HepG2 (cell line): ENCODE results near the gene PEX5L. TPM values are rescaled to one million over a fixed set of nuclear protein-coding genes. Genes with fewer than 3 reads are reported as not detected.

Experiments used
- ATAC-seq: fragments of 200-7000 bp; cut with Tn5 transposase; 3 replicates; pipeline ENCODE4 v1.9.1; 2020; ENCODE audit warnings: mild to moderate bottlenecking, moderate library complexity
- BruUV-seq: library from RNA; stranded (reverse); fragments of 400-500 nt; replicated peaks from 2 replicates; lab custom pipeline; 2021; lab: Mats Ljungman, UMichigan
- CTCF ChIA-PET: fragments of 300-600 bp; formaldehyde crosslinking; extraction: SDS; loops from one replicate; lab custom pipeline; 2021; ENCODE audit warnings: low total read pairs, inconsistent platforms, low intra/inter-chr PET ratio; lab: Yijun Ruan, JAX
- POLR2A ChIA-PET: fragments of 350-600 bp; sonication (Branson Sonifier 250); formaldehyde crosslinking; loops from one replicate; lab custom pipeline; 2020; ENCODE audit warnings: antibody characterized with exemption, inconsistent platforms; lab: Yijun Ruan, JAX
- DNase-seq: peaks from one replicate; pipeline ENCODE4 v3.0.0-alpha.2; 2015; ENCODE audit warnings: low spot score
- FAIRE-seq: peaks from 3 replicates; lab custom pipeline; 2011; peaks lifted over from hg19 to GRCh38; lab: Jason Lieb, UNC
- H2AFZ ChIP-seq: one replicate; pipeline ENCODE4 v1.6.1; 2011; ENCODE audit warnings: low read length, inconsistent platforms
- H3K27ac ChIP-seq: fragments of 300-600 bp; 3 replicates; pipeline ENCODE4 v1.8.0; 2011; ENCODE audit warnings: mixed run types, mild to moderate bottlenecking, mixed read lengths, low read length, inconsistent platforms; ENCODE audit not compliant: insufficient read depth; ENCODE audit errors: extremely low read length
- H3K27me3 ChIP-seq, 2 experiments: fragments of 200-600 bp in 1 of 2; 2 replicates in 1 of 2; 3 replicates in 1 of 2; pipeline versions ENCODE4 v1.6.0 to v1.8.0; 2011; ENCODE audit warnings: low read length in 2 of 2, mild to moderate bottlenecking in 2 of 2, moderate library complexity in 2 of 2, inconsistent platforms in 1 of 2; ENCODE audit not compliant: insufficient read depth in 2 of 2, control insufficient read depth in 1 of 2
- H3K36me3 ChIP-seq, 2 experiments: fragments of 200-600 bp in 1 of 2; replicated peaks in 1 of 2; 2 replicates in 1 of 2; 3 replicates in 1 of 2; pipeline versions ENCODE4 v1.5.1 to v1.8.0; 2011; ENCODE audit warnings: low read length in 2 of 2, inconsistent platforms in 1 of 2; ENCODE audit not compliant: insufficient read depth in 2 of 2, control insufficient read depth in 1 of 2
- H3K4me1 ChIP-seq: 2 replicates; pipeline ENCODE4 v1.5.1; 2012; ENCODE audit warnings: low read length, inconsistent platforms; ENCODE audit not compliant: insufficient read depth
- H3K4me2 ChIP-seq: 2 replicates; pipeline ENCODE4 v1.6.0; 2011; ENCODE audit warnings: low read depth, low read length, inconsistent platforms
- H3K4me3 ChIP-seq, 3 experiments: fragments of 200-600 bp in 1 of 3; sonication (generic), shearing (Covaris generic) in 1 of 3; replicated peaks in 1 of 3; 2 replicates each; pipeline ENCODE4 v1.5.1; 2011 to 2016; ENCODE audit warnings: low read length in 3 of 3, inconsistent platforms in 2 of 3, low read depth in 2 of 3, mild to moderate bottlenecking in 2 of 3, control low read depth in 1 of 3, mixed read lengths in 1 of 3; ENCODE audit not compliant: insufficient read depth in 1 of 3
- H3K79me2 ChIP-seq: one replicate; pipeline ENCODE4 v1.6.1; 2011; ENCODE audit warnings: low read length, inconsistent platforms; ENCODE audit not compliant: insufficient read depth
- H3K9ac ChIP-seq: 2 replicates; pipeline ENCODE4 v1.6.0; 2011; ENCODE audit warnings: mild to moderate bottlenecking, low read depth, low read length, inconsistent platforms; ENCODE audit not compliant: insufficient read depth
- H3K9me3 ChIP-seq: 2 replicates; pipeline ENCODE4 v1.5.1; 2012; ENCODE audit warnings: mild to moderate bottlenecking, low read length
- H4K20me1 ChIP-seq: 2 replicates; pipeline ENCODE4 v1.6.0; 2011; ENCODE audit warnings: inconsistent platforms, mild to moderate bottlenecking, low read length, moderate library complexity; ENCODE audit not compliant: insufficient read depth
- CCAR2 ChIP-seq: fragments of 200-400 bp; formaldehyde crosslinking; optimal IDR thresholded peaks from 2 replicates; pipeline ENCODE3; 2018; ENCODE audit warnings: low read depth, mild to moderate bottlenecking, low read length, moderate library complexity
- GABPA ChIP-seq, 2 experiments: IDR thresholded peaks; 2 replicates each; pipeline ENCODE4 v1.6.1; 2011 to 2016; ENCODE audit warnings: low read depth in 2 of 2, low read length in 1 of 2, missing biosample characterization in 1 of 2, missing genetic modification characterization in 1 of 2
- GTF2F1 ChIP-seq: fragments of 150-350 bp; IDR thresholded peaks from 2 replicates; pipeline ENCODE4 v1.6.1; 2014; ENCODE audit warnings: low read length
- HNRNPL ChIP-seq: fragments of 200-400 bp; formaldehyde crosslinking; IDR thresholded peaks from 2 replicates; pipeline ENCODE4 v1.6.1; 2017; ENCODE audit warnings: mild to moderate bottlenecking, low read depth, low read length
- KDM2A ChIP-seq: sonication (generic); formaldehyde crosslinking; IDR thresholded peaks from 2 replicates; pipeline ENCODE4 v1.4.0; 2020; ENCODE audit warnings: low read depth, missing genetic modification reagents, borderline replicate concordance
- KDM4B ChIP-seq: sonication (generic); formaldehyde crosslinking; IDR thresholded peaks from 2 replicates; pipeline ENCODE4 v1.4.0; 2020; ENCODE audit warnings: missing genetic modification reagents
- MEIS1 ChIP-seq: sonication (generic); formaldehyde crosslinking; IDR thresholded peaks from 2 replicates; pipeline ENCODE4 v1.9.0; 2021; ENCODE audit warnings: mild to moderate bottlenecking, missing genetic modification reagents, moderate library complexity, borderline replicate concordance
- RAD51 ChIP-seq: fragments of 450-650 bp; IDR thresholded peaks from 2 replicates; pipeline ENCODE4 v1.6.1; 2016; ENCODE audit warnings: borderline replicate concordance
- SOX5 ChIP-seq: IDR thresholded peaks from 2 replicates; pipeline ENCODE4 v1.6.1; 2016; ENCODE audit warnings: borderline replicate concordance
- THAP11 ChIP-seq: IDR thresholded peaks from 2 replicates; pipeline ENCODE4 v1.6.1; 2016; ENCODE audit warnings: missing biosample characterization, missing genetic modification reagents
- ZFP41 ChIP-seq: sonication (generic); formaldehyde crosslinking; IDR thresholded peaks from 2 replicates; pipeline ENCODE4 v1.4.0; 2020; ENCODE audit warnings: mild to moderate bottlenecking, missing genetic modification reagents, borderline replicate concordance
- ZFX ChIP-seq: sonication (generic); formaldehyde crosslinking; IDR thresholded peaks from 2 replicates; pipeline ENCODE4 v1.4.0; 2020; ENCODE audit warnings: mild to moderate bottlenecking, low read depth, missing genetic modification reagents, moderate library complexity
- ZNF232 ChIP-seq: sonication (generic); formaldehyde crosslinking; IDR thresholded peaks from 2 replicates; pipeline ENCODE4 v1.4.0; 2020; ENCODE audit warnings: missing genetic modification reagents, borderline replicate concordance
- ZNF281 ChIP-seq: sonication (generic); formaldehyde crosslinking; IDR thresholded peaks from 2 replicates; pipeline ENCODE4 v1.4.0; 2020; ENCODE audit warnings: missing genetic modification reagents, borderline replicate concordance
- ZNF414 ChIP-seq: sonication (generic); formaldehyde crosslinking; IDR thresholded peaks from 2 replicates; pipeline ENCODE4 v1.5.0; 2020; ENCODE audit warnings: missing genetic modification reagents
- WGBS: methylation state at CpG from one replicate; pipeline ENCODE4 v1.1.6; 2017; ENCODE audit warnings: low lambda C conversion rate; 5-methylcytosine and 5-hydroxymethylcytosine counted together
- in situ Hi-C: cut with HindIII; loops from 2 replicates; pipeline ENCODE4 v1.10.0; 2017; ENCODE audit warnings: low pct_unique_long_range_greater_than_20kb; ENCODE audit not compliant: extremely low pct_ligation_motif_present
- intact Hi-C: fragments of 100-400 bp; cut with micrococcal nuclease; formaldehyde crosslinking; loops from one replicate; pipeline ENCODE4 v1.10.0; 2022; ENCODE audit not compliant: unreplicated experiment
- polyA plus RNA-seq, 8 experiments: library from polyadenylated mRNA; depleted of rRNA in 3 of 8; stranded (reverse) in 7 of 8; unstranded in 1 of 8; fragments of >200 nt; fragmentation: Illumina TruSeq in 4 of 8; extraction: Trizol in 4 of 8; gene quantifications; 2 replicates each; pipeline versions ENCODE4 v1.2.1 to v1.2.3, GENCODE V29; 2011 to 2016; ENCODE audit warnings: low read depth in 4 of 8, missing spikeins in 1 of 8, mixed read lengths in 1 of 8; ENCODE audit not compliant: insufficient read depth in 1 of 8
- total RNA-seq, 5 experiments: library from RNA; depleted of rRNA; stranded (reverse); fragments of >200 nt; fragmentation: Illumina TruSeq; extraction: Trizol; gene quantifications; 2 replicates each; pipeline ENCODE4 v1.2.3, GENCODE V29; 2016; ENCODE audit warnings: low read depth in 1 of 5

The PEX5L gene
- total and polyA plus RNA-seq, 2 of the 13 experiments (the other 11 are each of a cell fraction or from before 2014, with no cell fraction given), result not detected

- no peak for TF ChIP-seq ZFX
- TF ChIP-seq SOX5, result no peak
- TF ChIP-seq HNRNPL, result no peak
- no peak for TF ChIP-seq GABPA (IDR thresholded peaks at IDR 0.05; ENCODE audit: low read depth, low read length)
- no peak for TF ChIP-seq GABPA (CRISPR knock-in tag; IDR thresholded peaks at IDR 0.05; ENCODE audit: low read depth)
- TF ChIP-seq GTF2F1, result no peak
- TF ChIP-seq RAD51, result no peak
- no peak overlapping the region for H3K27ac ChIP-seq
- H2AFZ ChIP-seq, result no peak overlapping the region
- no peaks in the 10 kb centered on the region for H3K4me1 ChIP-seq
- in situ Hi-C loops, result no loop called here
- H3K36me3 ChIP-seq, result no peaks in the 10 kb centered on the region
- no peaks in the 10 kb centered on the region for H3K9me3 ChIP-seq
- H3K27me3 ChIP-seq, result no peaks in the 10 kb centered on the region
- intact Hi-C loops, result no loop called here
- FAIRE-seq (no peak), DNase-seq (no peak), ATAC-seq (no peak)
- ChIA-PET POLR2A (no interaction called here), CTCF (no interaction called here)
- 0% methylated on average over 1 of the region's 2 CpGs for WGBS
- no peaks in the 10 kb centered on the region for H4K20me1 ChIP-seq
- no peaks in the 10 kb centered on the region for H3K79me2 ChIP-seq
- BruUV-seq, result no TSS peak
- no peak overlapping the region for H3K9ac ChIP-seq
- H3K4me3 ChIP-seq, result no peak overlapping the region
- H3K4me2 ChIP-seq, result no peak overlapping the region
Observed at GRCh38 chr3:179949869-179950268, 86.9 kb downstream of the PEX5L start.

GRCh38 chr3:179949412-179949811 is 87.3 kb downstream of the PEX5L start:
- no peak overlapping the region for H3K4me2 ChIP-seq
- FAIRE-seq (no peak), DNase-seq (no peak), ATAC-seq (no peak)
- no peak overlapping the region for H3K4me3 ChIP-seq
- CTCF ChIA-PET, result no interaction called here
- no peaks in the 10 kb centered on the region for H3K36me3 ChIP-seq
- H3K27ac ChIP-seq, result no peak overlapping the region
- H3K9ac ChIP-seq, result no peak overlapping the region
- TF ChIP-seq ZNF414 (CRISPR knock-in tag) (no peak), ZNF281 (CRISPR knock-in tag) (no peak), ZFP41 (CRISPR knock-in tag) (no peak), KDM4B (no peak), CCAR2 (no peak), MEIS1 (CRISPR knock-in tag) (no peak), KDM2A (no peak), THAP11 (no peak), ZNF232 (CRISPR knock-in tag) (no peak)
- H3K4me1 ChIP-seq, result no peaks in the 10 kb centered on the region
- intact Hi-C loops (no loop called here), in situ Hi-C loops (no loop called here)
- POLR2A ChIA-PET, result no interaction called here
- 0% methylated on average over 1 of the region's 1 CpG for WGBS
- H4K20me1 ChIP-seq, result no peaks in the 10 kb centered on the region
- H3K9me3 ChIP-seq, result no peaks in the 10 kb centered on the region
- H2AFZ ChIP-seq, result no peak overlapping the region
- no TSS peak for BruUV-seq
- no peaks in the 10 kb centered on the region for H3K79me2 ChIP-seq
- H3K27me3 ChIP-seq, result no peaks in the 10 kb centered on the region
